IMR-90 (cell line): Measurements from ENCODE around the gene CAST. TPM values are rescaled to one million over a fixed set of nuclear protein-coding genes. Genes with fewer than 3 reads are reported as not detected.

Source experiments
- ATAC-seq: fragments of 200-7000 bp; cut with Tn5 transposase; 2 replicates; pipeline ENCODE4 v1.9.1; 2020; ENCODE audit warnings: low read depth, mild to moderate bottlenecking, moderate library complexity
- BruUV-seq: library from RNA; stranded (reverse); fragments of 400-500 nt; replicated peaks from 2 replicates; lab custom pipeline; 2021; lab: Mats Ljungman, UMichigan
- CTCF ChIA-PET: fragments of 300-600 bp; formaldehyde crosslinking; extraction: SDS; loops from one replicate; lab custom pipeline; 2021; ENCODE audit warnings: antibody characterized with exemption; lab: Yijun Ruan, JAX
- POLR2A ChIA-PET: fragments of 300-600 bp; sonication (Branson Sonifier 250); formaldehyde crosslinking; loops from one replicate; lab custom pipeline; 2022; ENCODE audit warnings: antibody characterized with exemption; ENCODE audit not compliant: unreplicated experiment; lab: Charles Lee
- DNase-seq: peaks from one replicate; pipeline ENCODE4 v3.0.0; 2013
- H2AFZ ChIP-seq: replicated peaks from 2 replicates; pipeline ENCODE3; 2013; ENCODE audit warnings: low read length, mild to moderate bottlenecking; ENCODE audit not compliant: poor library complexity
- H2AK5ac ChIP-seq: 2 replicates; pipeline ENCODE4 v1.6.1; 2013; ENCODE audit warnings: low read depth, low read length, inconsistent platforms
- H2AK9ac ChIP-seq: replicated peaks from 2 replicates; pipeline ENCODE3; 2013; ENCODE audit warnings: mild to moderate bottlenecking, low read depth, low read length, moderate library complexity; ENCODE audit not compliant: poor library complexity
- H2BK120ac ChIP-seq: 2 replicates; pipeline ENCODE4 v1.6.1; 2013; ENCODE audit warnings: low read depth, low read length, inconsistent platforms
- H2BK15ac ChIP-seq: 3 replicates; pipeline ENCODE4 v1.6.1; 2013; ENCODE audit warnings: low read depth, low read length, inconsistent platforms
- H2BK20ac ChIP-seq: 2 replicates; pipeline ENCODE4 v1.6.1; 2013; ENCODE audit warnings: low read depth, mild to moderate bottlenecking, inconsistent platforms, low read length, moderate library complexity
- H2BK5ac ChIP-seq: 2 replicates; pipeline ENCODE4 v1.6.1; 2013; ENCODE audit warnings: mild to moderate bottlenecking, low read depth, low read length, inconsistent platforms; ENCODE audit not compliant: poor library complexity, severe bottlenecking
- H3K14ac ChIP-seq: replicated peaks from 2 replicates; pipeline ENCODE4 v1.6.1; 2013; ENCODE audit warnings: low read depth, low read length, inconsistent platforms
- H3K18ac ChIP-seq: 2 replicates; pipeline ENCODE4 v1.6.1; 2013; ENCODE audit warnings: low read depth, low read length, control low read depth
- H3K23ac ChIP-seq: 2 replicates; pipeline ENCODE4 v1.6.1; 2013; ENCODE audit warnings: low read depth, low read length, inconsistent platforms
- H3K27ac ChIP-seq: 2 replicates; pipeline ENCODE4 v1.5.1; 2013; ENCODE audit warnings: mild to moderate bottlenecking, control low read depth, low read length; ENCODE audit not compliant: insufficient read depth
- H3K27me3 ChIP-seq: 2 replicates; pipeline ENCODE4 v1.6.1; 2013; ENCODE audit warnings: low read length; ENCODE audit not compliant: control insufficient read depth, insufficient read depth
- H3K36me3 ChIP-seq: 2 replicates; pipeline ENCODE4 v1.6.1; 2013; ENCODE audit warnings: low read length, mixed read lengths; ENCODE audit not compliant: control insufficient read depth, insufficient read depth
- H3K4ac ChIP-seq: 2 replicates; pipeline ENCODE4 v1.6.1; 2013; ENCODE audit warnings: low read depth, low read length, inconsistent platforms
- H3K4me1 ChIP-seq: 2 replicates; pipeline ENCODE4 v1.6.1; 2013; ENCODE audit warnings: low read length, mixed read lengths; ENCODE audit not compliant: control insufficient read depth, insufficient read depth
- H3K4me2 ChIP-seq: 2 replicates; pipeline ENCODE4 v1.6.1; 2013; ENCODE audit warnings: low read depth, mild to moderate bottlenecking, control low read depth, low read length, moderate library complexity
- H3K4me3 ChIP-seq: 2 replicates; pipeline ENCODE4 v1.5.1; 2013; ENCODE audit warnings: low read depth, mild to moderate bottlenecking, control low read depth, low read length, moderate library complexity; ENCODE audit not compliant: insufficient read depth
- H3K56ac ChIP-seq: 2 replicates; pipeline ENCODE4 v1.6.1; 2013; ENCODE audit warnings: low read length, inconsistent platforms; ENCODE audit not compliant: insufficient read depth; ENCODE audit errors: extremely low read depth
- H3K79me1 ChIP-seq, 2 experiments: 2 replicates each; pipeline ENCODE4 v1.6.1; 2013; ENCODE audit warnings: low read length in 2 of 2, inconsistent platforms in 1 of 2, low read depth in 1 of 2
- H3K9ac ChIP-seq: 2 replicates; pipeline ENCODE4 v1.6.1; 2013; ENCODE audit warnings: low read depth, low read length, control low read depth
- H3K9me1 ChIP-seq: 2 replicates; pipeline ENCODE4 v1.6.1; 2013; ENCODE audit warnings: low read length, inconsistent platforms; ENCODE audit not compliant: insufficient read depth
- H3K9me3 ChIP-seq: 2 replicates; pipeline ENCODE4 v1.6.1; 2013; ENCODE audit warnings: low read length; ENCODE audit not compliant: control insufficient read depth, insufficient read depth
- H4K20me1 ChIP-seq: 2 replicates; pipeline ENCODE4 v1.6.1; 2013; ENCODE audit warnings: low read length, inconsistent platforms; ENCODE audit not compliant: insufficient read depth
- H4K5ac ChIP-seq: 2 replicates; pipeline ENCODE4 v1.6.1; 2013; ENCODE audit warnings: mild to moderate bottlenecking, low read depth, low read length, control low read depth
- H4K8ac ChIP-seq, 2 experiments: 2 replicates each; pipeline ENCODE4 v1.6.1; 2013; ENCODE audit warnings: low read depth in 2 of 2, low read length in 2 of 2, control low read depth in 1 of 2, inconsistent platforms in 1 of 2
- H4K91ac ChIP-seq: 2 replicates; pipeline ENCODE4 v1.6.1; 2013; ENCODE audit warnings: low read depth, low read length, inconsistent platforms; ENCODE audit not compliant: insufficient read depth
- CEBPB ChIP-seq: IDR thresholded peaks from 2 replicates; pipeline ENCODE4 v1.6.1; 2012; ENCODE audit warnings: low read depth, low read length, improper control_type of control experiment
- CHD1 ChIP-seq: IDR thresholded peaks from 2 replicates; pipeline ENCODE4 v1.6.1; 2012; ENCODE audit warnings: low read depth, low read length, improper control_type of control experiment
- FOS ChIP-seq: fragments of 150-350 bp; IDR thresholded peaks from 2 replicates; pipeline ENCODE4 v1.6.1; 2016; ENCODE audit warnings: low read depth, low read length
- MAFK ChIP-seq: IDR thresholded peaks from 2 replicates; pipeline ENCODE4 v1.6.1; 2012; ENCODE audit warnings: low read depth, low read length, improper control_type of control experiment
- RCOR1 ChIP-seq: IDR thresholded peaks from 2 replicates; pipeline ENCODE4 v1.6.1; 2012; ENCODE audit warnings: mild to moderate bottlenecking, low read length, improper control_type of control experiment; ENCODE audit not compliant: insufficient replicate concordance
- RFX5 ChIP-seq: IDR thresholded peaks from 2 replicates; pipeline ENCODE4 v1.8.0; 2012; ENCODE audit warnings: low read depth, mild to moderate bottlenecking, low read length, moderate library complexity
- WGBS, 2 experiments: methylation state at CpG; one replicate each; pipeline versions ENCODE4 v1.1.5 to v1.1.7; 2013; ENCODE audit warnings: missing lambda C conversion rate in 2 of 2; ENCODE audit not compliant: insufficient read length in 1 of 2; ENCODE audit errors: extremely low coverage in 2 of 2; 5-methylcytosine and 5-hydroxymethylcytosine counted together
- dilution Hi-C: fragments of 300-500 bp; cut with HindIII; formaldehyde crosslinking; loops from one replicate; pipeline ENCODE4 v1.14.3; 2018; ENCODE audit warnings: low sequenced_read_pairs; ENCODE audit not compliant: unreplicated experiment
- in situ Hi-C: fragments of 300-500 bp; cut with MboI; formaldehyde crosslinking; loops from 3 replicates; pipeline ENCODE4 v1.14.3; 2019; ENCODE audit warnings: low sequenced_read_pairs, inconsistent platforms, mixed read lengths
- intact Hi-C: fragments of 100-400 bp; cut with micrococcal nuclease; formaldehyde crosslinking; loops from 2 replicates; pipeline ENCODE4 v1.10.0; 2022
- polyA plus RNA-seq, 3 experiments: library from polyadenylated mRNA; depleted of rRNA; stranded (reverse); fragments of >200 nt; gene quantifications; 2 replicates each; pipeline ENCODE4 v1.2.3, GENCODE V29; 2012; ENCODE audit warnings: low replicate concordance in 1 of 3
- total RNA-seq: library from RNA; depleted of rRNA; stranded (reverse); fragments of >200 nt; gene quantifications from 2 replicates; pipeline ENCODE4 v1.2.3, GENCODE V29; 2012

The CAST gene
- total and polyA plus RNA-seq, 2 of the 4 experiments (the other 2 are of a cell fraction) = 91.3 to 128 TPM

DNA sequence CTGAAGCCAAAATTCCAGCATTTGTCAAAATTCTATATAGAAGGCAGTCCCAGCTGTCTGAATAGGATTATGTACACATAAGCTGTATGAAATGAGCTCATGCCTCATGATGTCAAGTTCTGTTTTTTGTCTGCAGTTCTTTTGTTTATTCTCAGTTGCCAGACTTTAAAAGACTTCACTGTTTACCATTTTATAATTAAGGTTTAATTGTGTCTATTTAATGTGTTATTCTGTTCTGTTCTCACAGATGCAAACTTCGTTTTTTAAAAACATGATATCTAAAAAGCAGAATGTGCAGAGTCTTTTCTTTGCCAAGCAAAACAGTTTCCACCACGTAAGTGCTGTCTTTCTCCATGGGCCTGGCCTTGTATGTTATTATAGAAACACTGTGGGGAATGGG, 114.4 kb downstream of the CAST start:
- Histone ChIP-seq H2BK120ac (no peak overlapping the region), H2BK5ac (no peak overlapping the region), H4K8ac (no peak overlapping the region), H2AFZ (no peak overlapping the region), H3K14ac (no peak overlapping the region), H3K56ac (no peak overlapping the region), H3K36me3 (peaks cover 22% of the 10 kb centered on the region), H3K18ac (no peak overlapping the region), H2BK20ac (no peak overlapping the region), H4K91ac (no peak overlapping the region), H3K4me1 (peaks cover 6% of the 10 kb centered on the region), H3K23ac (no peak overlapping the region), H2BK15ac (no peak overlapping the region), H2AK5ac (no peak overlapping the region), H4K5ac (no peak overlapping the region), H3K4ac (no peak overlapping the region), H3K27ac (no peak overlapping the region), H3K9ac (no peak overlapping the region), H2AK9ac (no peak overlapping the region), H3K9me3 (no peaks in the 10 kb centered on the region), H3K27me3 (no peaks in the 10 kb centered on the region), H3K4me2 (no peak overlapping the region), H3K9me1 (no peaks in the 10 kb centered on the region), H3K79me1 (no peaks in the 10 kb centered on the region), H4K20me1 (no peaks in the 10 kb centered on the region; the same call in 1 of the 2 replicates), H3K4me3 (no peak overlapping the region)
- ChIA-PET POLR2A (no interaction called here), CTCF (interaction anchor here (0.6 kb wide), 1 partner anchor 29 kb away, joined by 3 read pairs; no protein-coding TSS in a partner anchor)
- intact Hi-C loops = no loop called here
- BruUV-seq = no TSS peak
- dilution Hi-C loops = loop anchor here (25.0 kb wide), 1 partner anchor 386 kb away; no protein-coding TSS in a partner anchor
- DNase-seq (no peak), ATAC-seq (no peak)
- no CpG with 5 or more reads among the region's 2 CpGs for WGBS, 2 experiments
- in situ Hi-C loops = no loop called here
- TF ChIP-seq FOS (no peak), RCOR1 (no peak), CEBPB (no peak), MAFK (no peak), RFX5 (no peak), CHD1 (no peak)
